PFSK-1 (cell line): Measurements from ENCODE around the gene NOS1.

Source experiments
- FOXP2 ChIP-seq: optimal IDR thresholded peaks from 2 replicates; pipeline ENCODE3; 2011; ENCODE audit warnings: borderline replicate concordance, control low read depth, inconsistent platforms; ENCODE audit not compliant: insufficient read depth; ENCODE audit errors: extremely low read length, extremely low read depth
- POLR2AphosphoS5 ChIP-seq: IDR thresholded peaks from 2 replicates; pipeline ENCODE4 v1.6.1; 2012; ENCODE audit warnings: low read depth, mild to moderate bottlenecking, control low read depth, low read length, moderate library complexity
- SIN3A ChIP-seq: IDR thresholded peaks from 2 replicates; pipeline ENCODE4 v1.6.1; 2012; ENCODE audit warnings: mild to moderate bottlenecking, low read length, moderate library complexity, borderline replicate concordance; ENCODE audit not compliant: insufficient read depth
- TAF1 ChIP-seq: IDR thresholded peaks from 2 replicates; pipeline ENCODE4 v1.6.1; 2012; ENCODE audit warnings: low read length, control low read depth, borderline replicate concordance; ENCODE audit not compliant: insufficient read depth
- TF ChIP-seq, protein P1 (sequence below), 2 experiments: IDR thresholded peaks; 2 replicates each; pipeline versions ENCODE4 v1.6.1 to v1.8.0; 2011 to 2012; ENCODE audit warnings: low read depth in 2 of 2, low read length in 2 of 2, control low read depth in 1 of 2, inconsistent platforms in 1 of 2, mild to moderate bottlenecking in 1 of 2, moderate library complexity in 1 of 2; ENCODE audit not compliant: insufficient read depth in 1 of 2

NOS1 gene

DNA sequence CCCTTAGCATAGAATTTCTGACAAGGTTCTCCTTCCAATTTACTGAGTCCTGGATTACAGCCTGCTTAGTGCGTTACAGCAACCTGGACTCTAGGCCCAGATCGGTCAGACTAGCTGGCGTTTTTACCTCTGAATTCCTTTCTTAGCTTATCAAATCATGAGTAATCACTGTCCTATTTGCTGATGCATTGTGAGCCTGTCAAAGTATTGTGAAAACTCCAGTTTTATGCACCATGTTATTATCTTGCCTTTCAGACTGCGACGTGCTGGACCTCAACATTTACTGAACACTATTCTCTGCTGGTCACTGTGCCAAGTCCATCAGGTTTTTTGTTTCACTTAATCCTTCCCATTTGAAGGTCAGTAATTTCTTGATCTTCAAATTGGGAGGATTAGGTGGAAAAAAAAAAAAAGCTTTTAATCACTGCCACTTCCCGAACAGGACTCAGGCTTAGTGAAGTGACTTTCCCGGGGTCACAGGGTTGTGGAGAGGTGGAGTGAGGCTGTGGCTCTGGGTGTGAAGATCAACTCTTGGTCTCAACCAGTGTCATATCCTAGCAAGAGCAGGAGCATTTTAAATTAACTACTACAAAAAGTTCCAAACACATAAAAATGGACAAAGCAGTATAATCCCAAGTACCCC, 202.4 kb downstream of the NOS1 start:
- no peak for TF ChIP-seq POLR2AphosphoS5
- no peak for TF ChIP-seq SIN3A
- TF ChIP-seq FOXP2 = no peak
- TF ChIP-seq, protein P1, sequence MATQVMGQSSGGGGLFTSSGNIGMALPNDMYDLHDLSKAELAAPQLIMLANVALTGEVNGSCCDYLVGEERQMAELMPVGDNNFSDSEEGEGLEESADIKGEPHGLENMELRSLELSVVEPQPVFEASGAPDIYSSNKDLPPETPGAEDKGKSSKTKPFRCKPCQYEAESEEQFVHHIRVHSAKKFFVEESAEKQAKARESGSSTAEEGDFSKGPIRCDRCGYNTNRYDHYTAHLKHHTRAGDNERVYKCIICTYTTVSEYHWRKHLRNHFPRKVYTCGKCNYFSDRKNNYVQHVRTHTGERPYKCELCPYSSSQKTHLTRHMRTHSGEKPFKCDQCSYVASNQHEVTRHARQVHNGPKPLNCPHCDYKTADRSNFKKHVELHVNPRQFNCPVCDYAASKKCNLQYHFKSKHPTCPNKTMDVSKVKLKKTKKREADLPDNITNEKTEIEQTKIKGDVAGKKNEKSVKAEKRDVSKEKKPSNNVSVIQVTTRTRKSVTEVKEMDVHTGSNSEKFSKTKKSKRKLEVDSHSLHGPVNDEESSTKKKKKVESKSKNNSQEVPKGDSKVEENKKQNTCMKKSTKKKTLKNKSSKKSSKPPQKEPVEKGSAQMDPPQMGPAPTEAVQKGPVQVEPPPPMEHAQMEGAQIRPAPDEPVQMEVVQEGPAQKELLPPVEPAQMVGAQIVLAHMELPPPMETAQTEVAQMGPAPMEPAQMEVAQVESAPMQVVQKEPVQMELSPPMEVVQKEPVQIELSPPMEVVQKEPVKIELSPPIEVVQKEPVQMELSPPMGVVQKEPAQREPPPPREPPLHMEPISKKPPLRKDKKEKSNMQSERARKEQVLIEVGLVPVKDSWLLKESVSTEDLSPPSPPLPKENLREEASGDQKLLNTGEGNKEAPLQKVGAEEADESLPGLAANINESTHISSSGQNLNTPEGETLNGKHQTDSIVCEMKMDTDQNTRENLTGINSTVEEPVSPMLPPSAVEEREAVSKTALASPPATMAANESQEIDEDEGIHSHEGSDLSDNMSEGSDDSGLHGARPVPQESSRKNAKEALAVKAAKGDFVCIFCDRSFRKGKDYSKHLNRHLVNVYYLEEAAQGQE (IDR thresholded peaks at IDR 0.05; ENCODE audit: insufficient read depth in 1 of 2, low read depth in 2 of 2, low read length in 2 of 2) = no peak
- no peak for TF ChIP-seq TAF1
